GM23338 (cell line): ENCODE results near the gene CYFIP1. TPM values are rescaled to one million over a fixed set of nuclear protein-coding genes. Genes with fewer than 3 reads are reported as not detected.

Experiments
- ATAC-seq: fragments of 200-7000 bp; cut with Tn5 transposase; 3 replicates; pipeline ENCODE4 v1.9.1; 2020
- DNase-seq: peaks from one replicate; pipeline ENCODE4 v3.0.0-alpha.2; 2015; ENCODE audit warnings: low spot score
- H2AFZ ChIP-seq: fragments of 200-600 bp; sonication (generic); 2 replicates; pipeline ENCODE4 v1.8.0; 2016; ENCODE audit warnings: antibody characterized with exemption, mild to moderate bottlenecking, moderate library complexity
- H3F3A ChIP-seq: fragments of 200-600 bp; sonication (generic); replicated peaks from 2 replicates; pipeline ENCODE4 v1.8.0; 2017; ENCODE audit warnings: antibody characterized with exemption, mixed run types, low read depth
- H3K27ac ChIP-seq: fragments of 200-600 bp; sonication (generic); 2 replicates; pipeline ENCODE4 v1.6.1; 2016; ENCODE audit warnings: low read depth
- H3K27me3 ChIP-seq: fragments of 200-600 bp; sonication (generic); 2 replicates; pipeline ENCODE4 v1.8.0; 2016; ENCODE audit warnings: mild to moderate bottlenecking, mixed run types, moderate library complexity; ENCODE audit not compliant: insufficient read depth
- H3K36me3 ChIP-seq: fragments of 200-600 bp; sonication (generic); 2 replicates; pipeline ENCODE4 v1.8.0; 2016; ENCODE audit warnings: mild to moderate bottlenecking; ENCODE audit not compliant: insufficient read depth
- H3K4me1 ChIP-seq: fragments of 200-600 bp; sonication (generic); 2 replicates; pipeline ENCODE4 v1.8.0; 2016; ENCODE audit warnings: mild to moderate bottlenecking, moderate library complexity; ENCODE audit not compliant: insufficient read depth
- H3K4me2 ChIP-seq: fragments of 200-600 bp; sonication (generic); 2 replicates; pipeline ENCODE4 v1.7.1; 2017; ENCODE audit warnings: mixed run types
- H3K4me3 ChIP-seq: fragments of 200-600 bp; sonication (generic); 2 replicates; pipeline ENCODE4 v1.6.1; 2016; ENCODE audit warnings: mixed run types
- H3K79me2 ChIP-seq: fragments of 200-600 bp; sonication (generic); replicated peaks from 2 replicates; pipeline ENCODE4 v1.8.0; 2017; ENCODE audit warnings: mild to moderate bottlenecking; ENCODE audit not compliant: insufficient read depth
- H3K9me2 ChIP-seq: fragments of 200-600 bp; sonication (generic); 2 replicates; pipeline ENCODE4 v1.8.0; 2017; ENCODE audit not compliant: insufficient read depth
- H4K20me1 ChIP-seq: fragments of 200-600 bp; sonication (generic); replicated peaks from 2 replicates; pipeline ENCODE4 v1.8.0; 2017; ENCODE audit warnings: mild to moderate bottlenecking; ENCODE audit not compliant: insufficient read depth
- H3K27ac Mint-ChIP-seq: 2 replicates; pipeline ENCODE4 v1.8.0; 2020; ENCODE audit warnings: inconsistent platforms, mild to moderate bottlenecking, moderate library complexity, mixed read lengths
- H3K27me3 Mint-ChIP-seq: 3 replicates; pipeline ENCODE4 v1.8.0; 2022; ENCODE audit warnings: low read depth, mild to moderate bottlenecking, moderate library complexity, mixed read lengths, inconsistent platforms; ENCODE audit not compliant: insufficient read depth, poor library complexity
- H3K36me3 Mint-ChIP-seq: 3 replicates; pipeline ENCODE4 v1.8.0; 2021; ENCODE audit warnings: low read depth, mild to moderate bottlenecking, inconsistent platforms, moderate library complexity, mixed read lengths
- H3K4me1 Mint-ChIP-seq: 3 replicates; pipeline ENCODE4 v1.8.0; 2020; ENCODE audit warnings: mild to moderate bottlenecking, inconsistent platforms, mixed read lengths
- H3K4me3 Mint-ChIP-seq: 3 replicates; pipeline ENCODE4 v1.8.0; 2021; ENCODE audit warnings: moderate library complexity, mild to moderate bottlenecking, inconsistent platforms, mixed read lengths
- H3K9me3 Mint-ChIP-seq: 3 replicates; pipeline ENCODE4 v1.8.0; 2020; ENCODE audit warnings: moderate library complexity, mild to moderate bottlenecking, inconsistent platforms, mixed read lengths
- CREB1 ChIP-seq: fragments of 250-450 bp; sonication (Bioruptor Pico); IDR thresholded peaks from 2 replicates; pipeline ENCODE4 v1.5.0; 2020; ENCODE audit warnings: low read depth, mild to moderate bottlenecking, moderate library complexity
- CTCF ChIP-seq, 2 experiments: fragments of 200-600 bp in 1 of 2; sonication (generic) in 1 of 2; conservative IDR thresholded peaks; 2 replicates each; pipeline versions ENCODE4 v1.5.1 to v1.6.1; 2016 to 2017; ENCODE audit warnings: antibody characterized with exemption in 2 of 2, low read depth in 2 of 2, mild to moderate bottlenecking in 2 of 2, moderate library complexity in 1 of 2
- ETS1 ChIP-seq: IDR thresholded peaks from 2 replicates; pipeline ENCODE4 v1.6.1; 2016; ENCODE audit warnings: antibody characterized with exemption
- EZH2 ChIP-seq: fragments of 200-600 bp; sonication (generic); IDR thresholded peaks from one replicate; pipeline ENCODE4 v1.8.0; 2017; ENCODE audit warnings: antibody characterized with exemption, mild to moderate bottlenecking, low read depth; ENCODE audit not compliant: unreplicated experiment
- EZH2phosphoT487 ChIP-seq: fragments of 200-600 bp; sonication (generic); IDR thresholded peaks from one replicate; pipeline ENCODE4 v1.8.1; 2018; ENCODE audit warnings: antibody characterized with exemption; ENCODE audit not compliant: unreplicated experiment
- JUNB ChIP-seq: IDR thresholded peaks from one replicate; pipeline ENCODE4 v1.6.1; 2016; ENCODE audit warnings: antibody characterized with exemption; ENCODE audit not compliant: unreplicated experiment
- NANOG ChIP-seq: IDR thresholded peaks from 2 replicates; pipeline ENCODE4 v1.6.1; 2016; ENCODE audit warnings: antibody characterized with exemption, borderline replicate concordance
- POLR2AphosphoS5 ChIP-seq: IDR thresholded peaks from 2 replicates; pipeline ENCODE4 v1.6.1; 2016; ENCODE audit warnings: antibody characterized with exemption, low read depth
- REST ChIP-seq: IDR thresholded peaks from one replicate; pipeline ENCODE4 v1.6.1; 2018; ENCODE audit warnings: antibody characterized with exemption; ENCODE audit not compliant: unreplicated experiment
- STAT1 ChIP-seq: IDR thresholded peaks from one replicate; pipeline ENCODE4 v1.6.1; 2016; ENCODE audit warnings: antibody characterized with exemption; ENCODE audit not compliant: unreplicated experiment
- ZNF114 ChIP-seq: fragments of 250-450 bp; sonication (Bioruptor Pico); IDR thresholded peaks from 2 replicates; pipeline ENCODE4 v1.5.0; 2020; ENCODE audit warnings: mild to moderate bottlenecking, moderate library complexity
- ZNF331 ChIP-seq: fragments of 250-450 bp; sonication (Bioruptor Pico); IDR thresholded peaks from 2 replicates; pipeline ENCODE4 v1.5.0; 2020; ENCODE audit warnings: low read depth, mild to moderate bottlenecking, moderate library complexity
- ZNF462 ChIP-seq: fragments of 250-450 bp; sonication (Bioruptor Pico); IDR thresholded peaks from 2 replicates; pipeline ENCODE4 v1.5.0; 2020; ENCODE audit warnings: mild to moderate bottlenecking, moderate library complexity
- polyA plus RNA-seq: library from polyadenylated mRNA; unstranded; fragments of >200 nt; fragmentation: Nextera tagmentation; extraction: Ambion mirVana; gene quantifications from 2 replicates; pipeline ENCODE4 v1.2.1, GENCODE V29; 2016
- total RNA-seq: library from RNA; depleted of rRNA; stranded (reverse); fragments of >200 nt; shearing (Covaris generic); gene quantifications from 2 replicates; pipeline ENCODE4 v1.2.3, GENCODE V29; 2014

CYFIP1 gene
- total and polyA plus RNA-seq, 2 experiments from 2014 or later = 20.0 to 73.9 TPM

- H3K79me2 ChIP-seq = no peaks in the 10 kb centered on the region
- H3K4me1 Mint-ChIP-seq = no peaks in the 10 kb centered on the region
- no peak overlapping the region for H3K4me3 Mint-ChIP-seq
- H3K9me3 Mint-ChIP-seq = no peaks in the 10 kb centered on the region
- no peak overlapping the region for H3K4me2 ChIP-seq
- H3K27ac ChIP-seq = no peak overlapping the region
- no peaks in the 10 kb centered on the region for H3K27me3 ChIP-seq
- H2AFZ ChIP-seq = no peak overlapping the region
- H4K20me1 ChIP-seq = no peaks in the 10 kb centered on the region
- no peak for TF ChIP-seq CTCF (conservative IDR thresholded peaks at IDR 0.05; ENCODE audit: low read depth in 2 of 2)
- TF ChIP-seq CREB1 = no peak
- no peak for TF ChIP-seq REST
- TF ChIP-seq JUNB = no peak
- TF ChIP-seq STAT1 = no peak
- TF ChIP-seq ETS1 = no peak
- no peak for TF ChIP-seq ZNF462 (CRISPR knock-in tag)
- no peak for TF ChIP-seq ZNF114 (CRISPR knock-in tag)
- no peak for TF ChIP-seq EZH2phosphoT487
- TF ChIP-seq ZNF331 (CRISPR knock-in tag) = no peak
- TF ChIP-seq NANOG = no peak
- TF ChIP-seq EZH2 = no peak
- no peak for TF ChIP-seq POLR2AphosphoS5
- peaks cover 53% of the 10 kb centered on the region for H3K36me3 Mint-ChIP-seq
- peaks cover 32% of the 10 kb centered on the region; the same call in 1 of the 2 replicates for H3K36me3 ChIP-seq
- no peaks in the 10 kb centered on the region for H3K27me3 Mint-ChIP-seq
- H3K9me2 ChIP-seq = no peaks in the 10 kb centered on the region
- no peaks in the 10 kb centered on the region for H3K4me1 ChIP-seq
- H3F3A ChIP-seq = no peaks in the 10 kb centered on the region
- no peak overlapping the region for H3K4me3 ChIP-seq
- DNase-seq (no peak), ATAC-seq (no peak)
- H3K27ac Mint-ChIP-seq = no peak overlapping the region
Measured at GRCh38 chr15:23013681-23014080, 33.5 kb upstream of the CYFIP1 start.
